Measurements from ENCODE around the gene SLC16A13.

GRCh38 chr17:6995500-6996255 lies 40.1 kb upstream of the SLC16A13 start, which contains the start of gene ALOX12:
- no peak for TF ChIP-seq CTCF (IDR thresholded peaks at IDR 0.05)
- TF ChIP-seq POLR2AphosphoS5 (IDR thresholded peaks at IDR 0.05; ENCODE audit: low read depth, low read length) = no peak
- no peak for TF ChIP-seq TCF7L2 (IDR thresholded peaks at IDR 0.05; ENCODE audit: low read depth, low read length)
